Right lung (tissue), 5 donors: Measurements from ENCODE around the gene TMSB4X. TPM values are rescaled to one million over a fixed set of nuclear protein-coding genes. Genes with fewer than 3 reads are reported as not detected.

Experiments used
- DNase-seq, 2 donors: peaks; one replicate each; pipeline ENCODE4 v3.0.0-alpha.2; 2013
- polyA plus RNA-seq, 5 donors: library from polyadenylated mRNA; unstranded; fragments of 120-200 nt; gene quantifications; one replicate each; pipeline versions ENCODE4 v1.2.1 to v1.2.3, GENCODE V29; 2013; ENCODE audit warnings: inconsistent platforms in 1 of 5, low replicate concordance in 1 of 5; ENCODE audit not compliant: insufficient read length in 5 of 5, insufficient read depth in 1 of 5

The TMSB4X gene
- polyA plus RNA-seq, 5 donors: 3,063 to 3,735 (median 3,478) TPM

GRCh38 chrX:12989461-12989860 lies 14.6 kb downstream of the TMSB4X start:
- no peak for DNase-seq

- no peak for DNase-seq
Observed at GRCh38 chrX:12991575-12991974, 16.7 kb downstream of the TMSB4X start.

GRCh38 chrX:12992544-12993118 lies 17.7 kb downstream of the TMSB4X start:
- no peak for DNase-seq

- no peak for DNase-seq
Observed at GRCh38 chrX:12993826-12994225, 18.9 kb downstream of the TMSB4X start.

- no peak for DNase-seq
Observed at GRCh38 chrX:12994321-12994720, 19.4 kb downstream of the TMSB4X start.

GRCh38 chrX:12996934-12997435 lies 22.1 kb downstream of the TMSB4X start:
- DNase-seq: no peak

- DNase-seq: no peak
Observed at GRCh38 chrX:12997906-12998687, 23.2 kb downstream of the TMSB4X start.

- DNase-seq: no peak
Observed at GRCh38 chrX:12999422-12999821, 24.5 kb downstream of the TMSB4X start.

GRCh38 chrX:13000301-13000811 lies 25.4 kb downstream of the TMSB4X start:
- no peak for DNase-seq

- DNase-seq: no peak
Observed at GRCh38 chrX:13001097-13001496, 26.2 kb downstream of the TMSB4X start.

- DNase-seq: no peak
Observed at GRCh38 chrX:13001961-13002671, 27.2 kb downstream of the TMSB4X start.

GRCh38 chrX:13005661-13006473 lies 31.0 kb downstream of the TMSB4X start:
- DNase-seq: no peak

- no peak for DNase-seq
Observed at GRCh38 chrX:13007519-13008188, 32.7 kb downstream of the TMSB4X start.

GRCh38 chrX:13008189-13008533 lies 33.3 kb downstream of the TMSB4X start:
- DNase-seq: no peak

- DNase-seq: no peak
Observed at GRCh38 chrX:13008851-13009250, 33.9 kb downstream of the TMSB4X start.

GRCh38 chrX:13009273-13009672 lies 34.4 kb downstream of the TMSB4X start:
- no peak for DNase-seq

- no peak for DNase-seq
Observed at GRCh38 chrX:13009844-13010243, 34.9 kb downstream of the TMSB4X start.

GRCh38 chrX:13010546-13010945 lies 35.6 kb downstream of the TMSB4X start:
- DNase-seq: no peak

GRCh38 chrX:13013363-13014110 lies 38.6 kb downstream of the TMSB4X start:
- peak in 1 of 2 donors; percentile 62 for DNase-seq
